ENCODE data around the gene GUCY2C. TPM values are rescaled to one million over a fixed set of nuclear protein-coding genes. Genes with fewer than 3 reads are reported as not detected.
A peak's percentile ranks its signal among the peaks of the same experiment; 100 is the strongest.

Gene GUCY2C
- total and polyA plus RNA-seq, 4 donors: 0.01 to 0.05 TPM; not detected in 2

DNA sequence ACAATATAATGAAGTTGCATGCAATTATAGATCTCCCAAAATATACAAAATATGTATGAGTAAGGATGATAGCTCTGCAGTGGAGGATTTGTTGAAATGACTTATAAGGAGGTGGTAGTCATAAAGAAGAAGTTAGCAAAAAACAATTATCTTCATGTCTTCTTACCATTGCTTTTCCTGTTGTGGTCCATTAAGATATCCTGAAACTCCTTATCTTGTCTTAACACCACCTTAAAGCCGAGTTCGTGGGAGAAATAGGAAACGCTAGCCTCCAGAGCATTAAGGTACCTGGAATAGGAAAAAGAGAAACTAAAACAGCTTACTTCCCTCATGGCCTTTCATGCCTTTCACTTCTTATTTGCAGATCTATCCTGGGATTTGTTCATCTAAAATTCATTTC is 15.2 kb downstream of the GUCY2C start:
- Histone ChIP-seq H3K36me3 (ENCODE audit: control insufficient read depth in 4 of 4, insufficient read depth in 3 of 4, low read depth in 1 of 4, low read length in 3 of 4) (no peaks in the 10 kb centered on the region), H3K9me3 (ENCODE audit: control insufficient read depth in 4 of 4, low read length in 3 of 4) (no peaks in the 10 kb centered on the region), H3K4me3 (ENCODE audit: low read depth in 1 of 3, low read length in 3 of 3) (no peak overlapping the region), H3K9ac (ENCODE audit: low read depth in 1 of 2, low read length in 2 of 2) (no peak overlapping the region), H3K27me3 (ENCODE audit: control insufficient read depth in 4 of 4, insufficient read depth in 4 of 4, low read length in 3 of 4) (no peaks in the 10 kb centered on the region), H3K4me1 (ENCODE audit: control insufficient read depth in 4 of 4, insufficient read depth in 4 of 4, low read length in 3 of 4) (peaks cover 0 to 13% (median 2%) of the 10 kb centered on the region in 4 donors), H3K27ac (ENCODE audit: low read depth in 1 of 2, low read length in 2 of 2) (no peak overlapping the region)
- no peak for TF ChIP-seq RAD21 (IDR thresholded peaks at IDR 0.05)
- TF ChIP-seq HNF4G (IDR thresholded peaks at IDR 0.05): no peak
- no peak for TF ChIP-seq HNF4A (conservative IDR thresholded peaks at IDR 0.05)
- TF ChIP-seq GABPA (IDR thresholded peaks at IDR 0.05 in 1 of 2, conservative IDR thresholded peaks at IDR 0.05 in 1 of 2): no peak
- TF ChIP-seq, protein P1, sequence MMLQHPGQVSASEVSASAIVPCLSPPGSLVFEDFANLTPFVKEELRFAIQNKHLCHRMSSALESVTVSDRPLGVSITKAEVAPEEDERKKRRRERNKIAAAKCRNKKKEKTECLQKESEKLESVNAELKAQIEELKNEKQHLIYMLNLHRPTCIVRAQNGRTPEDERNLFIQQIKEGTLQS (IDR thresholded peaks at IDR 0.05): no peak
- TF ChIP-seq, protein P2, sequence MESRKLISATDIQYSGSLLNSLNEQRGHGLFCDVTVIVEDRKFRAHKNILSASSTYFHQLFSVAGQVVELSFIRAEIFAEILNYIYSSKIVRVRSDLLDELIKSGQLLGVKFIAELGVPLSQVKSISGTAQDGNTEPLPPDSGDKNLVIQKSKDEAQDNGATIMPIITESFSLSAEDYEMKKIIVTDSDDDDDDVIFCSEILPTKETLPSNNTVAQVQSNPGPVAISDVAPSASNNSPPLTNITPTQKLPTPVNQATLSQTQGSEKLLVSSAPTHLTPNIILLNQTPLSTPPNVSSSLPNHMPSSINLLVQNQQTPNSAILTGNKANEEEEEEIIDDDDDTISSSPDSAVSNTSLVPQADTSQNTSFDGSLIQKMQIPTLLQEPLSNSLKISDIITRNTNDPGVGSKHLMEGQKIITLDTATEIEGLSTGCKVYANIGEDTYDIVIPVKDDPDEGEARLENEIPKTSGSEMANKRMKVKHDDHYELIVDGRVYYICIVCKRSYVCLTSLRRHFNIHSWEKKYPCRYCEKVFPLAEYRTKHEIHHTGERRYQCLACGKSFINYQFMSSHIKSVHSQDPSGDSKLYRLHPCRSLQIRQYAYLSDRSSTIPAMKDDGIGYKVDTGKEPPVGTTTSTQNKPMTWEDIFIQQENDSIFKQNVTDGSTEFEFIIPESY (IDR thresholded peaks at IDR 0.05): no peak
- TF ChIP-seq FOXA2 (IDR thresholded peaks at IDR 0.05): no peak
- TF ChIP-seq RXRA (IDR thresholded peaks at IDR 0.05): no peak
- TF ChIP-seq JUND (IDR thresholded peaks at IDR 0.05): no peak
- TF ChIP-seq FOXA1 (IDR thresholded peaks at IDR 0.05): no peak
- TF ChIP-seq, protein P3, sequence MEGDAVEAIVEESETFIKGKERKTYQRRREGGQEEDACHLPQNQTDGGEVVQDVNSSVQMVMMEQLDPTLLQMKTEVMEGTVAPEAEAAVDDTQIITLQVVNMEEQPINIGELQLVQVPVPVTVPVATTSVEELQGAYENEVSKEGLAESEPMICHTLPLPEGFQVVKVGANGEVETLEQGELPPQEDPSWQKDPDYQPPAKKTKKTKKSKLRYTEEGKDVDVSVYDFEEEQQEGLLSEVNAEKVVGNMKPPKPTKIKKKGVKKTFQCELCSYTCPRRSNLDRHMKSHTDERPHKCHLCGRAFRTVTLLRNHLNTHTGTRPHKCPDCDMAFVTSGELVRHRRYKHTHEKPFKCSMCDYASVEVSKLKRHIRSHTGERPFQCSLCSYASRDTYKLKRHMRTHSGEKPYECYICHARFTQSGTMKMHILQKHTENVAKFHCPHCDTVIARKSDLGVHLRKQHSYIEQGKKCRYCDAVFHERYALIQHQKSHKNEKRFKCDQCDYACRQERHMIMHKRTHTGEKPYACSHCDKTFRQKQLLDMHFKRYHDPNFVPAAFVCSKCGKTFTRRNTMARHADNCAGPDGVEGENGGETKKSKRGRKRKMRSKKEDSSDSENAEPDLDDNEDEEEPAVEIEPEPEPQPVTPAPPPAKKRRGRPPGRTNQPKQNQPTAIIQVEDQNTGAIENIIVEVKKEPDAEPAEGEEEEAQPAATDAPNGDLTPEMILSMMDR (IDR thresholded peaks at IDR 0.05; ENCODE audit: low read depth, low read length, missing input control): no peak
- TF ChIP-seq TAF1 (conservative IDR thresholded peaks at IDR 0.05): no peak
- TF ChIP-seq NR2F2 (IDR thresholded peaks at IDR 0.05): no peak
- TF ChIP-seq, protein P4, sequence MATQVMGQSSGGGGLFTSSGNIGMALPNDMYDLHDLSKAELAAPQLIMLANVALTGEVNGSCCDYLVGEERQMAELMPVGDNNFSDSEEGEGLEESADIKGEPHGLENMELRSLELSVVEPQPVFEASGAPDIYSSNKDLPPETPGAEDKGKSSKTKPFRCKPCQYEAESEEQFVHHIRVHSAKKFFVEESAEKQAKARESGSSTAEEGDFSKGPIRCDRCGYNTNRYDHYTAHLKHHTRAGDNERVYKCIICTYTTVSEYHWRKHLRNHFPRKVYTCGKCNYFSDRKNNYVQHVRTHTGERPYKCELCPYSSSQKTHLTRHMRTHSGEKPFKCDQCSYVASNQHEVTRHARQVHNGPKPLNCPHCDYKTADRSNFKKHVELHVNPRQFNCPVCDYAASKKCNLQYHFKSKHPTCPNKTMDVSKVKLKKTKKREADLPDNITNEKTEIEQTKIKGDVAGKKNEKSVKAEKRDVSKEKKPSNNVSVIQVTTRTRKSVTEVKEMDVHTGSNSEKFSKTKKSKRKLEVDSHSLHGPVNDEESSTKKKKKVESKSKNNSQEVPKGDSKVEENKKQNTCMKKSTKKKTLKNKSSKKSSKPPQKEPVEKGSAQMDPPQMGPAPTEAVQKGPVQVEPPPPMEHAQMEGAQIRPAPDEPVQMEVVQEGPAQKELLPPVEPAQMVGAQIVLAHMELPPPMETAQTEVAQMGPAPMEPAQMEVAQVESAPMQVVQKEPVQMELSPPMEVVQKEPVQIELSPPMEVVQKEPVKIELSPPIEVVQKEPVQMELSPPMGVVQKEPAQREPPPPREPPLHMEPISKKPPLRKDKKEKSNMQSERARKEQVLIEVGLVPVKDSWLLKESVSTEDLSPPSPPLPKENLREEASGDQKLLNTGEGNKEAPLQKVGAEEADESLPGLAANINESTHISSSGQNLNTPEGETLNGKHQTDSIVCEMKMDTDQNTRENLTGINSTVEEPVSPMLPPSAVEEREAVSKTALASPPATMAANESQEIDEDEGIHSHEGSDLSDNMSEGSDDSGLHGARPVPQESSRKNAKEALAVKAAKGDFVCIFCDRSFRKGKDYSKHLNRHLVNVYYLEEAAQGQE (IDR thresholded peaks at IDR 0.05): no peak
- WGBS: 70% methylated on average over 3 of the region's 3 CpGs
- no peak for DNase-seq (ENCODE audit: low spot score)

DNA sequence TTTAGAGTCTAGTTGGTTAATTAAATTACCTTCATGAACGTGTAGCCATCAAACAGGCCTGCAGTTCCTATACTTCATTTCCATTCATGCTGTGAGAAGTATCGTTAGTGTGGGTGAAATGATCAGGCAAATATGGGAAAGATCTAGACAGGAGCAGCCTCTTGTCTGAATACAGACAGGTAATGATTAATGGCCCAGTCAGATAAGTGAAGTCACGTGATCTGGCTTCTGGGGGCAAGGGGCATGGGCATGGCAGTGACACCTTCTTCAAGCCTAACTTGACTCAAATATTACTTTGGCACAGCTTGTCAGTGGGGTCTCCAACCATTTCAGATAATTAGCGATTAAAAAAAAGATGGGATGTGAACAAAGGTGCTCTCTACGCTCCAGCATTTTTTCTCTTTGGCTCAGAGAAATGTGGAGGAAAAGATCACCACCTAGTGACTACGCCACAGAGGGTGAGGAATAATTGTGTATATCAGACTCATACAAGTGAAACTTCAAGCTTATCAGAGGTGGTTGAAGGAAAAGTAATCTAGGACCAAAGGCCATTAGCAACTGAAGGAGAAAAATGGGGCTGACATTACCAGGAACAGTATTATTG is 17.8 kb downstream of the GUCY2C start:
- no peaks in the 10 kb centered on the region for H3K9me3 ChIP-seq (ENCODE audit: control insufficient read depth in 4 of 4, low read length in 3 of 4)
- no peak overlapping the region for H3K9ac ChIP-seq (ENCODE audit: low read depth in 1 of 2, low read length in 2 of 2)
- no peak overlapping the region for H3K27ac ChIP-seq (ENCODE audit: low read depth in 1 of 2, low read length in 2 of 2)
- 64% methylated on average over 6 of the region's 6 CpGs for whole genome bisulfite sequencing
- no peaks in the 10 kb centered on the region for H3K27me3 ChIP-seq (ENCODE audit: control insufficient read depth in 4 of 4, insufficient read depth in 4 of 4, low read length in 3 of 4)
- no peaks in the 10 kb centered on the region for H3K36me3 ChIP-seq (ENCODE audit: control insufficient read depth in 4 of 4, insufficient read depth in 3 of 4, low read depth in 1 of 4, low read length in 3 of 4)
- H3K4me3 ChIP-seq (ENCODE audit: low read depth in 1 of 3, low read length in 3 of 3): no peak overlapping the region
- no peak for DNase-seq (ENCODE audit: low spot score)
- TF ChIP-seq, protein P3 (IDR thresholded peaks at IDR 0.05; ENCODE audit: low read depth, low read length, missing input control): no peak
- TF ChIP-seq SP1 (IDR thresholded peaks at IDR 0.05): peak; percentile 11
- TF ChIP-seq, protein P2 (IDR thresholded peaks at IDR 0.05): no peak
- peaks cover 0 to 13% (median 2%) of the 10 kb centered on the region in 4 donors for H3K4me1 ChIP-seq (ENCODE audit: control insufficient read depth in 4 of 4, insufficient read depth in 4 of 4, low read length in 3 of 4)
